Right renal cortex interstitium (tissue), 3 donors: ENCODE results near the gene MVB12B. TPM values are rescaled to one million over a fixed set of nuclear protein-coding genes. Genes with fewer than 3 reads are reported as not detected.

ENCODE experiments used
- DNase-seq, 3 donors: peaks; one replicate each; pipeline ENCODE4 v3.0.0-alpha.2; 2013; ENCODE audit warnings: low read depth in 3 of 3, low spot score in 2 of 3
- polyA plus RNA-seq, 3 donors: library from polyadenylated mRNA; unstranded; fragments of 120-200 nt; gene quantifications; one replicate each; pipeline ENCODE4 v1.2.1, GENCODE V29; 2013; ENCODE audit not compliant: insufficient read length in 3 of 3

The MVB12B gene
- polyA plus RNA-seq, 3 donors = 14.5 to 17.4 (median 16.0) TPM

DNA sequence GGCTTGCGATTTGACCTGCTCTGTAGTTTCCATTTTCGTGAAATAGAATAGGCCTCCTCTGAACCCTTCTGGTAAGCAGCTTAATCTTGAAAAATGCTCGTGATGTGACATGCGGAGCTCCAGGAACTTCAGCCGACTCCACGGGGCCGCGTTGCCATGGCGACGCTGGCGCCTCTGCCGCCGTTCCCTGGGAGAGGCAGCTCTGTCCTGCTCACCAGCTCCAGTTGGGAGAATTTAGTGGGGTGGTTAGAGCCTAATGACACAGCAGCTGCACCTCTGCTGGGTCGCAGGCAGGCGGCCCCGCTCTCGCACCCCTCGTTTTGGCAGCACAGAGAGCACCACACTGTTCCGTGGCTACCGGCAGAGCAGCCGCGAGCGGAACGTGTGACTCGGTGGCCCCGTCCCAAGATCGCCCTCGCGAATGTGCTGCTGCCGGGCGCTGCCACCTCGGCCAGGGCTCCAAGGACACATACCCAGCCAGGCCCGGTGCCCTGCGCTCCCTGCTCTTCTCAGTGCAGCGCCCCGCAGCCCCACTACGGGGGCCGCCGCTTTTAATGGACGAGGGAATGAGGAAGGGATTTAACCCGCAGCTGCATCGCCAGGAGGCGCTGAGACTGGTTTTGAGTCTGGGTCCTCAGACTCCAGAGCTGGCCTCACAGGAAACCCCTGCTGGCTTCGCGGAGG lies 155.9 kb downstream of the MVB12B start:
- DNase-seq = peak; percentile 25 to 51 (median 45)

DNA sequence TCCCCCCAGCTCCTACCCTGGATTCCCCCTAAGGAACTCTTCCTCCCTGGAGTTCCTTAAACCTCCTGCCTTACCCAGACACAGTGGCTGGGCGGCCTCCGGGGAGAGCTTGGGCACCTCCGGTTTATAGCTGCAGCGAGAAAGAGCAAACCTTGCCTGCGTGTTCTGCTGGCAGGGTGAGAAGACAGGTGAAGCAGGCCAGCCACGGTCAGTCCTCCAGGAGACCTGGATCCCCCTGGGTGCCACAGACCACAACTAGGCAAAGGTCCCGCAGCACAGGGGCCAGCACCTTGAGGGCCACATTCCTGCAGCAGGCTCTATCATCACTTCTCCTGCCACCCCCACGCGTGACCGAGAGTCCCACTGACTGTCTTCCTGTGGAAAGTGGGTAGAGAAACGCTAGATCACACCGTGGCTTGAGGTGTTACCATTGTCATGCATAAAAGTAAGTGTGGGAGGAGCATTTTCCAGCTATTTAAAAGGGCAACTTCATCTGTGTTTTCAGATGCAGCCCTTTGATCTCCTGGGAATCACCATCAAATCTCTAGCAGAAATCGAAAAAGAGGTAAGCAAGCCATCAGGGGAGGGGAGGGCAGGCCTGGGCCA lies 156.9 kb downstream of the MVB12B start:
- no peak for DNase-seq

DNA sequence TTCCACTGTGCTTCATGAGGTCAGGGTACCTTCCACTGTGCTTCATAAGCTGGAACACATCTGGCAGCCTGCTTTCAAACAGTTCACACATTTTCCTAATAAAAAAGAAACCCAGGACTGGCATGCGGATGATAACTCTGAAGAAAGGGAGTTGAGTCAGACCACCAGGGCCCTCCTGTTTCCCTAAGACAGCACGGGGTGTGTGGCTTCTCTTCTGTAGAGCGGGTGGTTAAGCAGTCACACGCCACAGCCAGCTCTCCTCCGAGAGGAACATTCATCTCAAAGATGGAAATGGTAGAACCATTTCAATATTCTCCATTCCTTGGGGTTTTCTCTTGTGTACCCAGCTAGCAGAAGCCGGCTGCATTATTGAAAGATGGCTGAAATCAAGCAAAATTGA lies 159.0 kb downstream of the MVB12B start:
- DNase-seq = no peak

DNA sequence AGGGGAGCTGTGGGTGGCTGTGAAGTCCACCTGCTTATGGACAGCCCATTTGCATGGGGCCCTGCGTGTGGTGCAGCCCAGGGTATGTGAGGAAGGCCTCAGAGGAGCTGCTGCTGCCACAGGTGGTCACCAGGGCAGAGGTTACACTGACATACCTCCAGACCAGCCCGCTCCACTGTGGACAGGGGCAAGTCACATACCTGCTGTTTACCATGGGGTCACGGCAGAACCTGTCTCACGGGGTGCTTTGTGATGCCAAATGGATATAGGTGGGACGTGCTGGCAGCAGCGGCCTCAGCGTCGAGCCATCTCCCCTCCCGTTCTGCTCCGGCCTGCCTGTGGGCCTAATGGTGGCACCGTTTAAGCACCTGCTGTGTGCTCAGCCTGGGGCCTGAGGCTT lies 159.6 kb downstream of the MVB12B start:
- DNase-seq = no peak

DNA sequence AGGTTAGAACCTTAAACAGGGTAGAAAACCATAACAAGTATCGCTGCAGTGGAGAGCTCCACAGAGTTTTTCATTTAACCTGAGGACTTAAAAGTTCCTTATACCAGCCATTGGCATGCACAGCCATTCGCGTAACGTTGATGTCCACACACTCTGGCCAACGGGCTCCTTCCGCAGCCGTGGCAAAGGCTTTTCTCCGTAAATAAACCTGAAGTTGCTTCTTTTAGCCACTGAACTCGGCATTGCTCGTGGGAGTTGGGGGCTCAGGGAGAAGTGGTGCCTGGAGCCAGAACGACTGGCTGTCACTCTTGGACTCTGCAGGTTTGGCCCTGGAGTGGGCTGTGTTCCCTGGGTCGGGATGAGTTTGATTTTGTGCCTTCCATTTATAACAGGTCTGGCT lies 161.2 kb downstream of the MVB12B start:
- no peak for DNase-seq

DNA sequence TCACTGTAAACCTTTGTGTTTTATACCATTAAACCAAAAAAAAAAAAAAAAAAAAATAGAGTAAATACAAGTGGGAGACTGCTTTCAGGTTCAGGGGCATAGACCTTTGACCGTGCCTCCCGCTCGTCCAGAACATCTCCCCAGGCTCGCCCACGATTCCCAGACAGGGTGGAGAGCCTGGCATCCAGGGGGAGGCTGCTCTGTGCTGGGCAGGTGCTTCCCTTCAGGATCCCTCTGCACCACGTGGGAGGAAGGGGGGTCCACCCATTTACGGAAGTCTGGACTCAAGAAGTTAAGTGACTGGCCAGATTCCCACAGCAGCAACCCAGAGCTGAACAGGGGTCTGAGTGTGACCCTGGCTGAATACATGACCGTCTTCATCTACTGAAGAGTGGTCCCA lies 161.7 kb downstream of the MVB12B start:
- no peak for DNase-seq

DNA sequence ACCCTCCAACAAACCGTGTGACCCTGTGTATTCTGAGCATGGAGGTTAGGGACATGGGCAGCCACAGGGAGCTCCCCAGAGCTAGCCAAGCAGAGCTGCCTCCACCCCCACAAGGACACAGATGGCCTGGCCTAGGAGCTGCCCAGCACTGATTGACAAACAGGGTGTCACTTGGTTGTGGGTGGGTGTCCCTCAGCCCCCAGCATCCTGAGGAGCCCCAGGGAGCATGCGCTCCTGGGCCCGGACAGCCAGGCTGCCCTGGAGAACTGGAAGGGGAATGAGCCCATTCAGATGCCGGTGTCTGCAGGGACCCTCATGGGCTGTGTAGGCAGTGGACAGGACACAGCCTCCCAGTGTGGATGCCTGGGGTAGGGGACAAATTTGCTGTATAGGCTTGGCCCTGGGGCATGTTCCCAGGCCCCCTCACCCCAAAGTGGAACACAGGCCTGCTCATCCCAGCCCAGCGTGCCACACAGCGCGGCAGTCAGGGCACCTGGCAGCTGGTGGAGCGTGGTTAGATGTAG lies 162.3 kb downstream of the MVB12B start:
- DNase-seq = no peak

DNA sequence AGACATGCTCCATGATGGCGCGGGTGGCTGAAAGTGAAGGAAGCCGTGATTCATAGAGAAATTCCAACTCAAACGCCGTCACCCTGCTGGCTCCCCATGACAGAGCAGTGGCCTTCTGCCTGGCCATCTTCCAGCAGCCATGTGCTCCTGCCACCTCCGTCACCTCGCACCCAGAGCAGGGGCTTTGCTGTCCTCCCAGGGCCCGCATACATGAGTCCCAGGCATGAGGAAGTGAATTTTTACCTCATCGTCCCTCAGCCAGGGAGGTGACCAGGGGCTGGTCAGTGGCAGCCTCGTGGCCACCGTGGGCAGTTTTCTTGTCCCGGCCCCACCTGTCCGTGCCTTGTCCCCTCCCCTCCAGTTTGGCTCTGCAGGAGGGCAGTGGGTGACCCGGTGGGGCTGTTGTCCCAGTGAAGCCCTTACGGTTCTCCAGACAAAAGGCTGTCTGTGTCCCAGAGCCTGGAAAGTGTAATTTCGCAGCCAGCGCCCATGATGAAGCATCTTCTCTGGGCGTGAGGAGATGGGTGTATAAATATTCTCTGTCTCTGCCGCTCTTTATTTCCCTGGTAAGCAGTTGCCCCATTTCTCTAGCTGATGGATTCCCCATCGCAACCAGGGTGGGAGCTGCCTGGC lies 163.1 kb downstream of the MVB12B start:
- no peak for DNase-seq

DNA sequence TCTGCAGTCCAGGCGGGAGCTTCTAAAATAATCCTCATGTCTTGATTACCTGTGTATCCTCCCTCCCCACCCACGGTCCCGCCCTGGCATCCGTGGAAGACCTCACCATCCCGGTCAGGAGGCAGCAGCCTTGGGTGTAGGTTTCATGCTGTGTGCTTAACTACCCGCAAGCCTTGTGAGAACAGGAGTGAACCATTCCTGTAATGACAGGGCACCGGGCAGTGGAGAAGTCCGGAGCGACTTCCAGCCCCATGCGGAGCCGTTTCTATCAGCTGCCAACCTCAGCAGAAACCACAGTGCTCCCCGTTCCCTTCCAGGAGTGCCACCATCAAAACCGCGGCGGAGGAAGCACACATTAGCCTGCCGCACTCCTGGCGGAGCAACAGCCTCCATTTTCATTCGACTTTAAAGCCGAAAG lies 163.6 kb downstream of the MVB12B start:
- DNase-seq = no peak

DNA sequence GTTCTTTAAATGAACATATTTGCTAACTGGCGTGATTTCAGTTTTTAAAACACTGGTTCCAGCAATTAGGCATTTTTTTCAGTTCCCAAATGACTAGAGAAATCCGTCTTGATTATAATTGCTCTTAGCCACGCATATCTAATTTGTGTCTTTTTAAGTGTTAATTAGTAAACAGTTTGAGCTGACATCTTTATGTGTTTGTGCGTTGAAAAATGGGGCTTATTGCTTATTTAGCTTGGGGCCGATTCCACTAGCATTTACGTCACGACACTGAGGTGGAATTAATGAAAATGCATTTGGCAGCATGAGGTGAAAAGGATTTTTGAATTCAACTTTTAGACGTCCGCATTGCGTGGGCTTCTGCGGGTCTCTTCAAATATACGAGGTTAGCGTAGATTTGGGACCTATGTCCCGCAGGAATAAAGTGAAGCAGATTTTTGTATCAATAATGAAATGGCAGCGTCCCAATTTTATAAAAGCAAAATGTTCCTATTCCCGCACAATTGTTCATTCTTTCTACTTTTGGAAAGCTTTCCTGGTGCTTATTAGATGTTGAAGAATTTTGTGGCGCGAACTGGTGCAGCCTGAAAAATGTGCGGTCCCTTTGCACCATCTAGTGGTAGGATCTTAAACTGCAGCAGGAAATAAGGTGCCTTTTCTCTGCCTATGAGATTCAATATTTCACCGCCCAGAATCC lies 164.4 kb downstream of the MVB12B start:
- peak in 2 of 3 donors; percentile 48 to 67 for DNase-seq

DNA sequence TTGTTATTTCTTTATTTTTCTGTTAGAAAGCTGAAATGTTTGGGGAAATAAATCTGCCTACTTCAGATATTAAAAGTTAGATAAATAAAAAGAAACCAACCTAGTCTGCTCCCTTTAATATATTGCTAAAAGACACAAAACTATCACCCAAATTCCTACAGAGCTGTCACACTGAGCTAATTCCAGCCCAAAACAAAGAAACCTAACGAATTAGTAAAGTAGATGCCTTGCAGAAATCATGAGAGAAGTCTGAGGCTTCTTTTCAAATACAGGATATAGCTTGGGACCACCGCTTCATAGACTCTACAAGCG lies 164.9 kb downstream of the MVB12B start:
- no peak for DNase-seq

DNA sequence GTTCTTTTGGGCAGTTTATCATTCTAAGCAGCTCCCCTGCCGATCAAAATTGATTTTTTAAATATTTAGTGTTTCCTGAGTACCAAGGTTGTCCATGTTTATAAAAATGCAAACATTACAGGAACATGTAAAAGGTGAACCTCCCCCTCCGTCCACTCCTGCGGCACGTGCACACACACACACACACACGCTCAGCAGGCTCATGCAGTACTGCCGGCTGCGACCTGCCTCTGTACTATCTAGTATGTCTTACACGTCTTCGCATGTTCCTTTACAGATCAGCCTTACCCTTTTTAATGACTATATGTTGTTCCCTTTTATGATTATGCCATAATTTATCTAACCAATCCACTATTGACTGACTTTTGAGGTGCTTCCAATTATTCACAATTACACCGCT lies 165.3 kb downstream of the MVB12B start:
- no peak for DNase-seq

DNA sequence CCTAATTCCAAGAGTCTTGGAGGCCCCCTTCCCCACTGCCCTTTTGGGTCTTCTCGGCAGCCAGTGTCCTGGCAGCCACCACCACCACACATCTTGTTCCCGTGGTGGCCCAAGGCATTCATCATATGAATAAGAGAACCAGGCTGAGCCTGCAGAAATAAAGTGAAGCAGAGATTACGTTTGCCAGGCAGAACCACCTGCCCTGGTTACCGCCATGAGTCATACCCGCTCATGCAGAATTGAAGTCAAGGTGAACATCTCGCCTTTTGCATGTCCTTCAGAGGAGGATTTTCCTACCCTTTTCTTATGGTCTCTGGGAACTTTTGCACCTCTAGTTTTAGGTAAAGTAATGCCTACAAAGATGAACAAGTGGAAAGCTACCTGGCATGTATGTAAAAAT lies 167.6 kb downstream of the MVB12B start:
- no peak for DNase-seq

DNA sequence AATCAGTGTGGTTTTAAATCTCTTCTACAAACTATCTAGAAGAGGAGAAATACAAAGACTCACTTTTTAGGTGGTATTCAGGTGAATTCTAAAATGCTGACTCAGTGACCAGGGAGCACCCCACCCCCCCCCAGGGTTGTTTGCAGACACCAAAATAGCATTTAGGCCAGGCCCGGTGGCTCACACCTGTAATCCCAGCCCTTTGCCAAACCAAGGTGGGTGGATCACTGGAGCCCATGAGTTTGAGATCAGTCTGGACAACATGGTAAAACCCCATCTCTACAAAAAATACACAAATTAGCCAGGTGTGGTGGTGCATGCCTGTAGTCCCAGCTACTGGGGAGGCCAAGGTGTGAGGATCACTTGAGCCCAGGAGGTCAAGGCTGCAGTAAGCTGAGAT lies 168.1 kb downstream of the MVB12B start:
- no peak for DNase-seq

DNA sequence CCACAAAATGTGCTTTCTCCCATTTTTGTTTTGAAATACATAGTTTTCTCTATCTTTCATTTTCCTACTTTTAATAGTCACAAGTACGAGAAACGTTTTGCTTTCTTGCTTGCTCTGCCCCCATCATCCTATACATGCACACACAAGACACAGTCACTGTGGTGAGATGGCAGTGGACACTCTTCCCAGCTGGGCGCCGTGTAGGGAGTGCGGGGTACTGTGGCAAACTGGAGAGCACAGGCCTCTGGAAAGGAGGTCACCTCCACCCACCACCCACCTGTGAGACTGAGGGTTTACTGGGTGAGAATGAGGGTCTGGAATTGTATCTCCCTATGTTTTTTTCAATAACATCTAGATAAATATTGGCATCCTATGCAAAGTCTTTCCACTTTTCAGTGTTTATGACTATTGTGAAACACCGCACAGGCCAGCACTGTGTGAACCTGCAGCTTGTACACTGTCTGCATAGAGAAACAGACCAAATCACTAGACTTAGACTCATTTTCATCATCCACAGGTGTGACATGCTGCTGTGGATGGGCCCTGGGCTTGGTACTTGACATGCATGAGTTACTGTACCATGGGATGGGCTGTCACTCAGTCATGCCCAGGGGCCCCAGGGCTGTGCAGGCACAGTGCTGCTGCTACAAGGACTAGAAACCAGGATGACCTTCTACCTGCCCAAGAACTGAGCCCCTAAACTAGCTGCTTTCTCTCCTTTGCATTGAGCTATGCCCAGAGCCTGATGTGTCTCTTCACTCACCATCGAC lies 169.0 kb downstream of the MVB12B start:
- DNase-seq = no peak

DNA sequence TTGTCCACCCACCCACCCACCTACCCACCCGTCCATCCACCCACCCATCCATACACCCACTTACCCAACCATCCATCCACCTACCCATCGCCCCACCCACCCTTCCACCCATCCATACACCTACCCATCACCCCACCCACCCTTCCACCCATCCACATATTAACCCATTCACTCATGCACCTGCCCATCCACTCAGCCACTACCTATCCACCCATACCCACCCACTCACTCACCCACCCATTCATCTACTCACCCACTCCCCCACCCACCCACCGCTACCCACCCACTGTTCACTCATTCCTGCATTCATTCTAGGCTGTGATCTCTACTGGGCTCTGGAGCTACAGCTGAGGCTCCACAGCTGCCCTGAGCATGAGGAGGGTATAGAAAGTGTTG lies 169.6 kb downstream of the MVB12B start:
- no peak for DNase-seq

DNA sequence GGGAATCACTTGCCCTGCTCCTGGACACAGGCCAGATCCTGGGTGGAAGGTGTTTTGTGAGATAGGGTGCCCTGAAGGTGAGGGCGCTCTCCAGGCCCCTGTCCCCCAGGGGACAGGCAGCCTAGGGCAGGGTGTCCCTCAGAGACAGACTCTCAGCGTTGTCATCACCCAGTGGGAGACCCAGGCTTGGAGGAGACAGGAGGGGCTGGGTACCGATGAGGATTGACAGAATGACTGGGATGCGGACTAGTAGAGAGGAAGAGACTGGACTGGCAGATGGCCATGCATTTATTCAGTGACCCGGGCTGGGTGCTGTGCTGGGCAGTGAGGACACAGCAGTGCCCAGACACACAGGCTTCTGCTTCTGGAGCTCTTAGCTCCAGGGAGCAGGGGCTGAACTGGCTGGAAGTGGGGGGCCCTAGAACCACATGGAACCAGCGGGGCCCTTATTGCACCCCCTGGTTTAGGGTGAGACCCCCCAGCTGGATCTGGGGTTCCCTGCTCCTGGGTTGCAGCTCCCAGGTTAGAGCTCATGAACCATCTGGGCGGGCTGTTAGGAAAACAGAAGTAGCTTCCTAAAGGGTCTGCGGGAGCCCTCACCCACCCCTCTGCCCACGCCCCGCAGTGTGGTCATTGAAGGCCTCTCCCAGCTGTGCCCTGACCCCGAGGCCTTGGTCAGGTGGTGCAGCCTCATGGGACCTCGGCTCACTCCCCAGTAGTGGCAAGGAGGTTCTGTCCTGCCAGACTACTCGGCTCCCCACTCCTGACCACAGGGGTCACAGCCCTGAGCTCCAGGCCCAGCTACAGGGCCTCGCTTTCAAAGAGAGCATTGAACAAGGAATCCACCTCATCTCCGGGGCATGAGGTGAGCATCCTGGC lies 170.4 kb downstream of the MVB12B start:
- no peak for DNase-seq

DNA sequence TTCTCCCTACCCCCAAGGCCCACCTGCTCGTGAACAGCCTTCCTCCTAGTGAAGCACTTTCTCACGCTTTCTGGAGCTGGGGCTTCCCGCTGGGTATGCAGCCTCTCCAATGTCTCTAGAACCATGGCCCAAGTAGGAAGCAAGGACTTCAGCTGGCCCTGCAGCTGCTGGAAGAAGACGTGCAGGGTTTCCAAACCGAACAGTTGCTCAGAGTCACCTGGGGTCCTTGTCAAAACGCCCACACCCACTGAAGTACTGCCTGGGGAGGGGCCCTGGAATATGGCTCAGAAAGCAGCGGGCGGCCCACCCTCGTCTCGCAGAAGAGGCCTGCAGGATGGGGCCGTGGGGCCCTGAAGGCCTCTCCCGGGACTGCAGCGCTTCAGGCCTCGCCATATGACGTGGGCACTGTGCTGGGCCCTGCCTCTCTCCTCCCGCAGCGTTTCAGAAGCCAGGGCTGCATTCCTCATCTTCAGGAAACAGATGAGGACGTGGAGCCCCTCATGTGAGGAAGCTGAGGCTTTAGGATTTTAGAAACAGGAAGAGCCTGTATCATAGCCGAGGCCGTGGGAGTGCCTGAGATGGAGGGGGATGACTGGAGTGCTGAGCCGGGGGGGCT lies 171.1 kb downstream of the MVB12B start:
- DNase-seq = no peak

DNA sequence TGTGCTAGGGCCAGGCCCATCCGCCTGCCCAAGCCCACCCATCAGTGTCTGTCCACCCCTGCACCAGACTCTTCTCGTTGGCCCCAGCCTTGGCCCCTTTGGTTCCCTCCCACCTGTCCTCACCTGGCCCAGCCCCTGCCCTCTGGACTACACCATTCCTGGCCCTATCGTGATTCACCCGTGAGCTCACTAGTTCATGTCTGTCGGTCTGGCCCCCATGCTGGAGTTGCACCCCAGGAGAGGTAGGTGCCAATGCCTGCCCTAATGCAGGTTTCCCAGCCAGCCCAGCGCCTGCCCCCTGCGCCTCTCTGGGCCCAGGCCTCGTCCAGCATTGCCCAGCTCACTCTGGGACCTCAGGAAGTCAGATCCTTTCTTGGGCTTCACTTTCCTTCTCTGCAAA lies 171.7 kb downstream of the MVB12B start:
- DNase-seq = no peak
